GM12878 (cell line): ENCODE results near the gene RIPK4. TPM values are rescaled to one million over a fixed set of nuclear protein-coding genes. Genes with fewer than 3 reads are reported as not detected.

Experiments used
- ATAC-seq: fragments of 200-7000 bp; cut with Tn5 transposase; 3 replicates; pipeline ENCODE4 v1.9.1; 2020; ENCODE audit warnings: mild to moderate bottlenecking, moderate library complexity
- BruUV-seq: library from RNA; stranded (reverse); fragments of 400-500 nt; replicated peaks from 2 replicates; lab custom pipeline; 2021; lab: Mats Ljungman, UMichigan
- CTCF ChIA-PET: fragments of 300-600 bp; sonication (Branson Sonifier 250); formaldehyde crosslinking; extraction: SDS; loops from one replicate; lab custom pipeline; 2021; ENCODE audit warnings: inconsistent platforms; lab: Yijun Ruan, JAX
- POLR2A ChIA-PET: fragments of 350-600 bp; formaldehyde crosslinking; extraction: SDS; loops from one replicate; lab custom pipeline; 2021; ENCODE audit warnings: inconsistent platforms; lab: Charles Lee
- RAD21 ChIA-PET: fragments of 300-600 bp; sonication (Branson Sonifier 250); formaldehyde crosslinking; loops from one replicate; lab custom pipeline; 2023; ENCODE audit warnings: antibody characterized with exemption; ENCODE audit not compliant: unreplicated experiment; lab: Charles Lee
- SMC1A ChIA-PET: fragments of 300-600 bp; sonication (Branson Sonifier 250); formaldehyde crosslinking; loops from one replicate; lab custom pipeline; 2023; ENCODE audit not compliant: unreplicated experiment, uncharacterized antibody; lab: Charles Lee
- DNase-seq: peaks from one replicate; pipeline ENCODE4 v3.0.0-alpha.2; 2011; ENCODE audit warnings: low read depth, low spot score
- FAIRE-seq: peaks from 3 replicates; lab custom pipeline; 2011; peaks lifted over from hg19 to GRCh38; lab: Jason Lieb, UNC
- H2AFZ ChIP-seq: 2 replicates; pipeline ENCODE4 v1.6.0; 2011; ENCODE audit warnings: low read depth, low read length, control low read depth; ENCODE audit not compliant: control insufficient read depth
- H3K27ac ChIP-seq: 2 replicates; pipeline ENCODE4 v1.5.1; 2011; ENCODE audit warnings: control low read depth; ENCODE audit not compliant: control insufficient read depth, insufficient read depth
- H3K27me3 ChIP-seq, 2 experiments: replicated peaks in 1 of 2; 2 replicates each; pipeline versions ENCODE4 v1.6.0 to v1.6.1; 2011; ENCODE audit warnings: low read length in 1 of 2; ENCODE audit not compliant: control insufficient read depth in 2 of 2, insufficient read depth in 2 of 2
- H3K36me3 ChIP-seq, 2 experiments: 2 replicates each; pipeline ENCODE4 v1.5.1; 2011; ENCODE audit warnings: low read length in 1 of 2; ENCODE audit not compliant: control insufficient read depth in 2 of 2, insufficient read depth in 2 of 2
- H3K4me1 ChIP-seq: 2 replicates; pipeline ENCODE4 v1.6.1; 2011; ENCODE audit warnings: mild to moderate bottlenecking, low read length, moderate library complexity, mixed read lengths; ENCODE audit not compliant: control insufficient read depth, insufficient read depth
- H3K4me2 ChIP-seq: 2 replicates; pipeline ENCODE4 v1.6.0; 2011; ENCODE audit warnings: control low read depth; ENCODE audit not compliant: control insufficient read depth, insufficient read depth
- H3K4me3 ChIP-seq: fragments of 200-600 bp; sonication (generic); 2 replicates; pipeline ENCODE4 v1.5.1; 2016
- H3K79me2 ChIP-seq: 2 replicates; pipeline ENCODE4 v1.6.0; 2011; ENCODE audit warnings: low read length; ENCODE audit not compliant: control insufficient read depth, insufficient read depth
- H3K9ac ChIP-seq: 2 replicates; pipeline ENCODE4 v1.8.0; 2011; ENCODE audit warnings: low read length, control low read depth, mixed read lengths; ENCODE audit not compliant: control insufficient read depth, insufficient read depth
- H3K9me3 ChIP-seq: replicated peaks from 3 replicates; pipeline ENCODE4 v1.5.1; 2011; ENCODE audit warnings: mild to moderate bottlenecking, low read length; ENCODE audit not compliant: control insufficient read depth, insufficient read depth
- H4K20me1 ChIP-seq: 2 replicates; pipeline ENCODE4 v1.6.0; 2011; ENCODE audit not compliant: control insufficient read depth, insufficient read depth
- BCL11A ChIP-seq: IDR thresholded peaks from 2 replicates; pipeline ENCODE4 v1.6.1; 2011; ENCODE audit warnings: low read depth, low read length
- CEBPB ChIP-seq, 2 experiments: fragments of 150-350 bp in 1 of 2; IDR thresholded peaks; 2 replicates each; pipeline ENCODE4 v1.6.1; 2012 to 2014; ENCODE audit warnings: low read depth in 2 of 2, low read length in 2 of 2, borderline replicate concordance in 1 of 2, inconsistent platforms in 1 of 2
- JUNB ChIP-seq: IDR thresholded peaks from 2 replicates; pipeline ENCODE4 v1.6.1; 2016; ENCODE audit warnings: antibody characterized with exemption, mild to moderate bottlenecking
- KAT2A ChIP-seq: conservative IDR thresholded peaks from 2 replicates; pipeline ENCODE4 v1.6.1; 2011; ENCODE audit warnings: low read depth, low read length; ENCODE audit not compliant: control insufficient read depth
- TBL1XR1 ChIP-seq: IDR thresholded peaks from 2 replicates; pipeline ENCODE4 v1.6.1; 2012; ENCODE audit warnings: low read depth, low read length, improper control_type of control experiment
- ZNF207 ChIP-seq: fragments of 450-650 bp; IDR thresholded peaks from 2 replicates; pipeline ENCODE4 v1.6.1; 2014; ENCODE audit warnings: antibody characterized with exemption, mild to moderate bottlenecking, borderline replicate concordance
- ZNF217 ChIP-seq: fragments of 450-650 bp; IDR thresholded peaks from 2 replicates; pipeline ENCODE4 v1.6.1; 2017; ENCODE audit warnings: antibody characterized with exemption, mild to moderate bottlenecking
- ZSCAN29 ChIP-seq: fragments of 450-650 bp; IDR thresholded peaks from 2 replicates; pipeline ENCODE4 v1.6.1; 2017; ENCODE audit warnings: mild to moderate bottlenecking, moderate library complexity
- WGBS: methylation state at CpG from one replicate; pipeline ENCODE4 v1.1.6; 2016; ENCODE audit warnings: low lambda C conversion rate; ENCODE audit not compliant: insufficient replicate concordance, insufficient coverage; ENCODE audit errors: missing lambda C conversion rate; 5-methylcytosine and 5-hydroxymethylcytosine counted together
- in situ Hi-C: fragments of 300-500 bp; cut with MboI; formaldehyde crosslinking; loops from 9 replicates; pipeline ENCODE4 v1.14.3; 2018; ENCODE audit warnings: mixed read lengths
- intact Hi-C: fragments of 100-400 bp; cut with micrococcal nuclease; formaldehyde crosslinking; loops from one replicate; pipeline ENCODE4 v1.14.2; 2022; ENCODE audit not compliant: unreplicated experiment
- polyA plus RNA-seq, 11 experiments: library from polyadenylated mRNA; depleted of rRNA in 4 of 11; unstranded in 6 of 11; stranded (reverse) in 5 of 11; fragments of >200 nt; fragmentation: Nextera tagmentation in 4 of 11; fragmentation: Illumina TruSeq in 1 of 11; extraction: Ambion mirVana in 4 of 11; extraction: Trizol in 1 of 11; gene quantifications; 1 replicate in 1 of 11; 2 replicates in 10 of 11; pipeline versions ENCODE4 v1.2.1 to v1.2.3, GENCODE V29; 2011 to 2016; ENCODE audit warnings: inconsistent platforms in 2 of 11, missing spikeins in 2 of 11, low read depth in 1 of 11
- total RNA-seq, 4 experiments: library from RNA; depleted of rRNA in 3 of 4; stranded (reverse); fragments of >200 nt in 3 of 4; fragmentation: Illumina TruSeq in 1 of 4; extraction: Trizol in 1 of 4; gene quantifications; 2 replicates each; pipeline versions ENCODE4 v1.2.1 to v1.2.3, GENCODE V29; 2013 to 2021
- TF ChIP-seq, protein P1 (sequence below): fragments of 450-650 bp; IDR thresholded peaks from 2 replicates; pipeline ENCODE4 v1.6.1; 2017; ENCODE audit warnings: mild to moderate bottlenecking
- TF ChIP-seq, protein P2 (sequence below): IDR thresholded peaks from 2 replicates; pipeline ENCODE4 v1.6.1; 2012; ENCODE audit warnings: low read depth, low read length, improper control_type of control experiment

Gene RIPK4
- total and polyA plus RNA-seq, 10 of the 15 experiments (the other 5 are each of a cell fraction or from before 2014, with no cell fraction given) = 0.05 TPM; not detected in 9

DNA sequence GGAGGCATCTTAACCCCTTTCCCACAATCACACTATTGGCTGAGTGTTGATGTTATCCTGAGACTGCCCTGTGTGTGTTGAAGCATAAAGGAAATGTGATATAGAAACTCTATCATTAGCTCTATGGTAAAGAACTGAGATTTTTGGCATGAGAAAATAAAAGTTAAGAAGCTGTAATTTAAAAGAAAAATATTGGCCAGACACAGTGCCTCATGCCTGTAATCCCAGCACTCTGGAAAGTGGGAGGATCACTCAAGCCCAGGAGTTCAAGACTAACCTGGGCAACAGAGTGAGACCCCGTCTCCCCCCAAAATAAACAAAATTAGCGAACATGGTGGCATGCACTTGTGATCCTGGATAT, 14.2 kb upstream of the RIPK4 start:
- SMC1A ChIA-PET = interaction anchor here (1.1 kb wide), 1 partner anchor 42 kb away, joined by 3 read pairs; no protein-coding TSS in a partner anchor

More for the DNA sequence above, 14.2 kb upstream of the RIPK4 start:
- WGBS = 59% methylated on average over 2 of the region's 2 CpGs
- Histone ChIP-seq H3K4me3 (no peak overlapping the region), H2AFZ (no peak overlapping the region), H3K27me3 (peaks cover 0 to 3% of the 10 kb centered on the region in 2 experiments; a peak in 2 of 4 replicates), H3K36me3 (no peaks in the 10 kb centered on the region), H3K9me3 (no peaks in the 10 kb centered on the region), H3K27ac (no peak overlapping the region), H3K4me2 (no peak overlapping the region), H3K9ac (no peak overlapping the region), H3K4me1 (no peaks in the 10 kb centered on the region), H3K79me2 (no peaks in the 10 kb centered on the region), H4K20me1 (no peaks in the 10 kb centered on the region)
- CTCF ChIA-PET = no interaction called here
- FAIRE-seq = no peak
- DNase-seq = no peak
- BruUV-seq = no TSS peak
- intact Hi-C loops (no loop called here), in situ Hi-C loops (no loop called here)
- POLR2A ChIA-PET = interaction anchor here (0.6 kb wide), 1 partner anchor 511 kb away, joined by 4 read pairs; no protein-coding TSS in a partner anchor
- RAD21 ChIA-PET = interaction anchor here (0.6 kb wide), 1 partner anchor 13 kb away, joined by 3 read pairs; no protein-coding TSS in a partner anchor
- no peak for ATAC-seq
- TF ChIP-seq, protein P1, sequence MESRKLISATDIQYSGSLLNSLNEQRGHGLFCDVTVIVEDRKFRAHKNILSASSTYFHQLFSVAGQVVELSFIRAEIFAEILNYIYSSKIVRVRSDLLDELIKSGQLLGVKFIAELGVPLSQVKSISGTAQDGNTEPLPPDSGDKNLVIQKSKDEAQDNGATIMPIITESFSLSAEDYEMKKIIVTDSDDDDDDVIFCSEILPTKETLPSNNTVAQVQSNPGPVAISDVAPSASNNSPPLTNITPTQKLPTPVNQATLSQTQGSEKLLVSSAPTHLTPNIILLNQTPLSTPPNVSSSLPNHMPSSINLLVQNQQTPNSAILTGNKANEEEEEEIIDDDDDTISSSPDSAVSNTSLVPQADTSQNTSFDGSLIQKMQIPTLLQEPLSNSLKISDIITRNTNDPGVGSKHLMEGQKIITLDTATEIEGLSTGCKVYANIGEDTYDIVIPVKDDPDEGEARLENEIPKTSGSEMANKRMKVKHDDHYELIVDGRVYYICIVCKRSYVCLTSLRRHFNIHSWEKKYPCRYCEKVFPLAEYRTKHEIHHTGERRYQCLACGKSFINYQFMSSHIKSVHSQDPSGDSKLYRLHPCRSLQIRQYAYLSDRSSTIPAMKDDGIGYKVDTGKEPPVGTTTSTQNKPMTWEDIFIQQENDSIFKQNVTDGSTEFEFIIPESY = no peak
- TF ChIP-seq, protein P2, sequence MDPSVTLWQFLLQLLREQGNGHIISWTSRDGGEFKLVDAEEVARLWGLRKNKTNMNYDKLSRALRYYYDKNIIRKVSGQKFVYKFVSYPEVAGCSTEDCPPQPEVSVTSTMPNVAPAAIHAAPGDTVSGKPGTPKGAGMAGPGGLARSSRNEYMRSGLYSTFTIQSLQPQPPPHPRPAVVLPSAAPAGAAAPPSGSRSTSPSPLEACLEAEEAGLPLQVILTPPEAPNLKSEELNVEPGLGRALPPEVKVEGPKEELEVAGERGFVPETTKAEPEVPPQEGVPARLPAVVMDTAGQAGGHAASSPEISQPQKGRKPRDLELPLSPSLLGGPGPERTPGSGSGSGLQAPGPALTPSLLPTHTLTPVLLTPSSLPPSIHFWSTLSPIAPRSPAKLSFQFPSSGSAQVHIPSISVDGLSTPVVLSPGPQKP = no peak
- TF ChIP-seq CEBPB (IDR thresholded peaks at IDR 0.05; ENCODE audit: borderline replicate concordance in 1 of 2, low read depth in 2 of 2, low read length in 2 of 2) (no peak), JUNB (no peak), ZSCAN29 (no peak), ZNF207 (no peak), ZNF217 (no peak), TBL1XR1 (no peak), BCL11A (no peak), KAT2A (no peak)
